Measurements from ENCODE around the gene RIPPLY3.

Gene RIPPLY3

DNA sequence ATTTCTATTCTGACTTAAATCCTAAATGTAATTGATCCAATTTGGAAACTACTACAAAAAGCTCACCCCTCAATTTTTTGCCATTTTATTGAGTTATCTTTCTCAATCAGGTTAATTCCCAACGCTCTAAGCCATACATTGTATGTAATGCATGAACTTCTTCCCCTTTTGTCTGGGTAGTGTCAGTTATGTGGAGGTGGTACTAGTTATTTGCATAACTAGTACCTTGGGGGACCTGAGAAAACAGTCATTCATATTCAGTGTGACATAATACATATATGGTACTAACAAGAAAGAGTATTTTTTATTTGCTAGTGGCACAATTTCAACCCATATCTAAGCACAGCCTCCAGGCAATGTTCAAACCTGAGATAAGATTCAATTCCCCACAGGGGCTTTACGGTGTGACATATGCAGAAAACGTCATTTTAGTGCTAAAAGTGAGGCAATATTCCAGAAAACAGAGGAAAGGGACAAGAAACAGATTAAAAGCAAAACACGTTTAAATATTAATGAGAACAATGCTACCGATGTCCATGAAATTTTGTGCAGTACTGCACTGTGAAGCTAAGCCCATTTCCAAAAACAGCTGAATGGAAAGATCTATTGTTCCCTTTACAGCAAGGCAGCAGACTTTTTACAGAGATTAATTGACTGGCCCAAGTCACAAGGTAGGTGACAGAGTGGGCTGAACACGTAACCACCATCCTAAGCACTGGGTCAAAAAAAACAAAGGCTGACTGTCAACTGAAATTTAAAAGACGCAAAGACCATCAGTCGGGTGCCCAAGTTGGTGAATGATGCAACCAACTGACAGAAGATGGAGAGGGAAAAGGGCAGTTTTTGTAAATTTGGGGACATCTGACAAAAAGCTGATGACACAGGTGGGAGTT is 41.4 kb upstream of the RIPPLY3 start:
- TF ChIP-seq POLR2A (IDR thresholded peaks at IDR 0.05; ENCODE audit: extremely low read depth, insufficient read length) = no peak
- TF ChIP-seq MYC (IDR thresholded peaks at IDR 0.05; ENCODE audit: low read depth, low read length) = no peak
- no peak for TF ChIP-seq MAX (IDR thresholded peaks at IDR 0.05; ENCODE audit: low read depth, low read length)
- TF ChIP-seq CTCF (IDR thresholded peaks at IDR 0.05; ENCODE audit: low read depth, low read length) = no peak
- peak overlapping the region; percentile 66 for H3K4me3 ChIP-seq (ENCODE audit: low read depth, low read length)
- DNase-seq (ENCODE audit: low read depth) = peak; percentile 27

- peak overlapping the region; percentile 66 for H3K4me3 ChIP-seq (ENCODE audit: low read depth, low read length)
- no peak for TF ChIP-seq POLR2A (IDR thresholded peaks at IDR 0.05; ENCODE audit: extremely low read depth, insufficient read length)
- DNase-seq (ENCODE audit: low read depth) = no peak
These were observed 40.8 kb upstream of the RIPPLY3 start for GRCh38 chr21:36965720-36966065.

- H3K4me3 ChIP-seq (ENCODE audit: low read depth, low read length) = peak within 1 kb of the TSS; percentile 66
- no peak for TF ChIP-seq CTCF (IDR thresholded peaks at IDR 0.05; ENCODE audit: low read depth, low read length)
- TF ChIP-seq MYC (IDR thresholded peaks at IDR 0.05; ENCODE audit: low read depth, low read length) = peak; percentile 34; the same call in 1 of the 2 replicates
- peak; percentile 56 for TF ChIP-seq POLR2A (IDR thresholded peaks at IDR 0.05; ENCODE audit: extremely low read depth, insufficient read length)
- TF ChIP-seq MAX (IDR thresholded peaks at IDR 0.05; ENCODE audit: low read depth, low read length) = peak; percentile 51; the same call in 1 of the 2 replicates
- DNase-seq (ENCODE audit: low read depth) = peak; percentile 78
These were observed 40.3 kb upstream of the RIPPLY3 start, which contains the start of gene HLCS for GRCh38 chr21:36966066-36966820. TSS of gene HLCS (minus strand) at chr21:36966669. CDS start at chr21:36966638, 31 bp downstream.

- DNase-seq (ENCODE audit: low read depth) = peak; percentile 32
These were observed 39.4 kb upstream of the RIPPLY3 start for GRCh38 chr21:36966821-36967768.

DNA sequence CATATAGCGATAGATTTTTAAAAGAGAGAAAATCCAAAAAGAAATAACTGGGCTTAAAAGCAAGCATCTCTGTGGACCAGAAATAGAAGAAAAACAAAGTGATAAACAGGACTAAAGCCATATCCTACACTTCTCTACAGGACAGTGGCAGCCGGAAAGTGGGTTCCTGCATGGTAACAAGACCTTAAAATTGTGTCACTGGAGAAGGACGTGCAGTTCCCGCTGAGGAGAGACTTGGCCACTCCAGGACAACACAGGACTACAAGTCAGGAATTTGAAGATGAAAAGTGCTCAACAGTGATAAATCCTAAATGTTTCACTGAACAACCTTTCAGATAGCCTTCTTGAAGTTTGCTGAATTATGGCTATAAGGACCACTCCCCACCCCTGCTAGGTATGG is 38.1 kb upstream of the RIPPLY3 start:
- TF ChIP-seq MAX (IDR thresholded peaks at IDR 0.05; ENCODE audit: low read depth, low read length) = no peak
- H3K4me3 ChIP-seq (ENCODE audit: low read depth, low read length) = no peak overlapping the region
- DNase-seq (ENCODE audit: low read depth) = no peak

More at GRCh38 chr21:36966821-36967768, 39.4 kb upstream of the RIPPLY3 start:
- peak overlapping the region; percentile 50 for H3K4me3 ChIP-seq (ENCODE audit: low read depth, low read length)
- TF ChIP-seq CTCF (IDR thresholded peaks at IDR 0.05; ENCODE audit: low read depth, low read length) (no peak), MAX (IDR thresholded peaks at IDR 0.05; ENCODE audit: low read depth, low read length) (no peak), POLR2A (IDR thresholded peaks at IDR 0.05; ENCODE audit: extremely low read depth, insufficient read length) (no peak), MYC (IDR thresholded peaks at IDR 0.05; ENCODE audit: low read depth, low read length) (no peak)

- H3K4me3 ChIP-seq (ENCODE audit: low read depth, low read length) = no peak overlapping the region
- DNase-seq (ENCODE audit: low read depth) = no peak
- TF ChIP-seq MYC (IDR thresholded peaks at IDR 0.05; ENCODE audit: low read depth, low read length) = no peak
These were observed 37.5 kb upstream of the RIPPLY3 start for GRCh38 chr21:36968976-36969375.
